DMS153 treated with DMSO at 0.1 percent for 48 hours (cell line): ENCODE measurements around the gene CITED2.

ENCODE experiments used
- DNase-seq: peaks from one replicate; lab custom pipeline; 2025; ENCODE audit not compliant: unreplicated experiment; lab: John Stamatoyannopoulos, UW

Gene CITED2

GRCh38 chr6:139334806-139335446 is 39.5 kb downstream of the CITED2 start:
- DNase-seq, result no peak

GRCh38 chr6:139330826-139331500 is 43.5 kb downstream of the CITED2 start:
- no peak for DNase-seq

GRCh38 chr6:139330306-139330705 is 44.1 kb downstream of the CITED2 start:
- DNase-seq, result no peak

- DNase-seq, result no peak
These were observed 45.2 kb downstream of the CITED2 start for GRCh38 chr6:139329224-139329623.

- DNase-seq, result no peak
These were observed 47.4 kb downstream of the CITED2 start for GRCh38 chr6:139327038-139327437.

GRCh38 chr6:139325686-139326085 is 48.8 kb downstream of the CITED2 start:
- DNase-seq, result no peak

GRCh38 chr6:139325125-139325524 is 49.3 kb downstream of the CITED2 start:
- no peak for DNase-seq

- DNase-seq, result no peak
These were observed 50.2 kb downstream of the CITED2 start for GRCh38 chr6:139324301-139324555.

GRCh38 chr6:139323511-139324300 is 50.7 kb downstream of the CITED2 start:
- no peak for DNase-seq
